K562 (cell line): ENCODE results near the gene GAB2. TPM values are rescaled to one million over a fixed set of nuclear protein-coding genes. Genes with fewer than 3 reads are reported as not detected.

Source experiments
- ATAC-seq: fragments of 200-7000 bp; cut with Tn5 transposase; 3 replicates; pipeline ENCODE4 v1.9.1; 2020; ENCODE audit warnings: moderate library complexity
- BruUV-seq: library from RNA; stranded (reverse); fragments of 400-500 nt; replicated peaks from 2 replicates; lab custom pipeline; 2021; lab: Mats Ljungman, UMichigan
- CTCF ChIA-PET: fragments of 300-600 bp; formaldehyde crosslinking; extraction: SDS; loops from one replicate; lab custom pipeline; 2021; ENCODE audit warnings: low intra/inter-chr PET ratio; lab: Yijun Ruan, JAX
- POLR2A ChIA-PET: fragments of 300-600, 350-650 bp; sonication (Branson Sonifier 250); formaldehyde crosslinking; extraction: SDS; loops from one replicate; lab custom pipeline; 2021; ENCODE audit warnings: antibody characterized with exemption, inconsistent platforms; lab: Yijun Ruan, JAX
- DNase-seq, 4 experiments: peaks; one replicate each; pipeline versions ENCODE4 v3.0.0 to v3.0.0-alpha.2; 2011 to 2018; ENCODE audit warnings: low spot score in 3 of 4, mixed read lengths in 3 of 4; ENCODE audit errors: extremely low read depth in 1 of 4
- FAIRE-seq: peaks from 2 replicates; lab custom pipeline; 2011; peaks lifted over from hg19 to GRCh38; lab: Jason Lieb, UNC
- H2AFZ ChIP-seq: 2 replicates; pipeline ENCODE4 v1.6.0; 2011; ENCODE audit warnings: low read depth, low read length, control low read depth, inconsistent platforms
- H3K27ac ChIP-seq: fragments of 200-600 bp; 3 replicates; pipeline ENCODE4 v1.8.0; 2011; ENCODE audit warnings: low read depth, mild to moderate bottlenecking, control low read depth, inconsistent platforms, low read length, moderate library complexity, mixed read lengths; ENCODE audit errors: extremely low read depth
- H3K27me3 ChIP-seq, 2 experiments: fragments of 300-600 bp in 1 of 2; 2 replicates in 1 of 2; 3 replicates in 1 of 2; pipeline versions ENCODE4 v1.6.0 to v1.8.0; 2011; ENCODE audit warnings: inconsistent platforms in 2 of 2, low read length in 2 of 2, mild to moderate bottlenecking in 1 of 2, mixed read lengths in 1 of 2, moderate library complexity in 1 of 2; ENCODE audit not compliant: control insufficient read depth in 2 of 2, insufficient read depth in 2 of 2
- H3K36me3 ChIP-seq: fragments of 300-600 bp; 3 replicates; pipeline ENCODE4 v1.8.0; 2011; ENCODE audit warnings: mild to moderate bottlenecking, low read length, inconsistent platforms; ENCODE audit not compliant: control insufficient read depth, insufficient read depth
- H3K4me1 ChIP-seq, 2 experiments: fragments of 200-600 bp in 1 of 2; replicated peaks in 1 of 2; 2 replicates in 1 of 2; 3 replicates in 1 of 2; pipeline versions ENCODE4 v1.5.1 to v1.8.0; 2011; ENCODE audit warnings: inconsistent platforms in 2 of 2, low read length in 2 of 2, mild to moderate bottlenecking in 1 of 2, mixed read lengths in 1 of 2, moderate library complexity in 1 of 2; ENCODE audit not compliant: control insufficient read depth in 2 of 2, insufficient read depth in 2 of 2
- H3K4me2 ChIP-seq: 2 replicates; pipeline ENCODE4 v1.6.1; 2011; ENCODE audit warnings: low read length, control low read depth, inconsistent platforms, mixed read lengths; ENCODE audit not compliant: insufficient read depth
- H3K4me3 ChIP-seq: fragments of 200-600 bp; sonication (generic), shearing (Covaris generic); 2 replicates; pipeline ENCODE4 v1.5.1; 2016; ENCODE audit warnings: control low read depth, inconsistent platforms
- H3K79me2 ChIP-seq: fragments of 200-600 bp; 3 replicates; pipeline ENCODE4 v1.8.0; 2011; ENCODE audit warnings: low read length, inconsistent platforms; ENCODE audit not compliant: control insufficient read depth, insufficient read depth
- H3K9ac ChIP-seq, 2 experiments: 2 replicates each; pipeline versions ENCODE4 v1.6.0 to v1.6.1; 2011; ENCODE audit warnings: low read depth in 2 of 2, low read length in 2 of 2, control low read depth in 1 of 2, inconsistent platforms in 1 of 2, mild to moderate bottlenecking in 1 of 2, mixed read lengths in 1 of 2; ENCODE audit not compliant: insufficient read depth in 1 of 2
- H3K9me1 ChIP-seq: one replicate; pipeline ENCODE4 v1.6.0; 2011; ENCODE audit warnings: inconsistent platforms, mild to moderate bottlenecking, low read length, moderate library complexity; ENCODE audit not compliant: control insufficient read depth, insufficient read depth
- H3K9me3 ChIP-seq: replicated peaks from 2 replicates; pipeline ENCODE4 v1.5.1; 2011; ENCODE audit warnings: low read depth, low read length, inconsistent platforms; ENCODE audit not compliant: control insufficient read depth, insufficient read depth
- H4K20me1 ChIP-seq: replicated peaks from 2 replicates; pipeline ENCODE4 v1.6.1; 2011; ENCODE audit warnings: low read length, inconsistent platforms, mixed read lengths; ENCODE audit not compliant: control insufficient read depth, insufficient read depth
- HNRNPLL ChIP-seq: fragments of 200-400 bp; formaldehyde crosslinking; IDR thresholded peaks from 2 replicates; pipeline ENCODE4 v1.6.1; 2017; ENCODE audit warnings: low read length, low read depth, mild to moderate bottlenecking; ENCODE audit not compliant: poor library complexity, severe bottlenecking
- MEIS2 ChIP-seq: fragments of 450-650 bp; IDR thresholded peaks from 2 replicates; pipeline ENCODE4 v1.6.1; 2014; ENCODE audit warnings: mild to moderate bottlenecking; ENCODE audit not compliant: partially characterized antibody
- PBX2 ChIP-seq, 2 experiments: IDR thresholded peaks in 1 of 2; conservative IDR thresholded peaks in 1 of 2; 2 replicates each; pipeline ENCODE4 v1.6.1; 2016; ENCODE audit warnings: low read depth in 2 of 2, mild to moderate bottlenecking in 1 of 2, missing compliant biosample characterization in 1 of 2, missing genetic modification characterization in 1 of 2, moderate library complexity in 1 of 2
- PKNOX1 ChIP-seq: fragments of 450-650 bp; IDR thresholded peaks from 2 replicates; pipeline ENCODE4 v1.6.1; 2016
- in situ Hi-C: fragments of 300-500 bp; cut with MboI; formaldehyde crosslinking; loops from 4 replicates; pipeline ENCODE4 v1.15.0; 2018; ENCODE audit warnings: inconsistent platforms, mixed read lengths
- intact Hi-C: fragments of 100-400 bp; cut with micrococcal nuclease; formaldehyde crosslinking; loops from 2 replicates; pipeline ENCODE4 v1.14.2; 2022
- polyA plus RNA-seq, 8 experiments: library from polyadenylated mRNA; depleted of rRNA in 4 of 8; stranded (reverse) in 5 of 8; unstranded in 3 of 8; fragments of >200 nt; fragmentation: Nextera tagmentation in 2 of 8; fragmentation: Illumina TruSeq in 1 of 8; extraction: Ambion mirVana in 2 of 8; extraction: Trizol in 1 of 8; gene quantifications; 2 replicates each; pipeline versions ENCODE4 v1.2.1 to v1.2.3, GENCODE V29; 2011 to 2014; ENCODE audit warnings: inconsistent platforms in 1 of 8, missing spikeins in 1 of 8
- total RNA-seq, 7 experiments: library from RNA; depleted of rRNA in 6 of 7; stranded (reverse); fragments of >200 nt in 6 of 7; fragmentation: Illumina TruSeq in 2 of 7; extraction: Trizol in 2 of 7; gene quantifications; 2 replicates each; pipeline versions ENCODE4 v1.2.1 to v1.2.3, GENCODE V29; 2011 to 2021; ENCODE audit warnings: low replicate concordance in 1 of 7

Gene GAB2
- total and polyA plus RNA-seq, 9 of the 15 experiments (the other 6 are each of a cell fraction or from before 2014, with no cell fraction given): 2.3 to 35.2 (median 16.1) TPM

GRCh38 chr11:78231962-78232501, 185.6 kb downstream of the GAB2 start:
- no peak for ATAC-seq
- H3K4me1 ChIP-seq: peaks cover 10 to 23% of the 10 kb centered on the region in 2 experiments
- no peaks in the 10 kb centered on the region for H3K79me2 ChIP-seq
- peaks cover 9% of the 10 kb centered on the region; the same call in 1 of the 3 replicates for H3K36me3 ChIP-seq
- no peak overlapping the region for H3K4me2 ChIP-seq
- FAIRE-seq: no peak
- in situ Hi-C loops (no loop called here), intact Hi-C loops (loop anchor here (5.0 kb wide), 1 partner anchor 105 kb away; no protein-coding TSS in a partner anchor)
- H3K9ac ChIP-seq: no peak overlapping the region
- H4K20me1 ChIP-seq: no peaks in the 10 kb centered on the region
- H3K27ac ChIP-seq: no peak overlapping the region
- H3K9me1 ChIP-seq: no peaks in the 10 kb centered on the region
- no TSS peak for BruUV-seq
- H3K9me3 ChIP-seq: no peaks in the 10 kb centered on the region
- no peak overlapping the region for H2AFZ ChIP-seq
- ChIA-PET CTCF (no interaction called here), POLR2A (interaction anchor here (0.6 kb wide), 1 partner anchor 20 kb away, joined by 3 read pairs; no protein-coding TSS in a partner anchor)
- H3K27me3 ChIP-seq: no peaks in the 10 kb centered on the region
- no peak for DNase-seq
- TF ChIP-seq HNRNPLL (no peak), PKNOX1 (peak; percentile 58), MEIS2 (peak; percentile 57), PBX2 (CRISPR knock-in tag; IDR thresholded peaks at IDR 0.05; ENCODE audit: low read depth) (no peak), PBX2 (tag; conservative IDR thresholded peaks at IDR 0.05; ENCODE audit: low read depth) (peak; percentile 44; the same call in 1 of the 2 replicates)
- H3K4me3 ChIP-seq: no peak overlapping the region
